D341Med (cell line): Measurements from ENCODE around the gene BMP7.
"Not testable (repeated sequence)": the region's sequence is repeated elsewhere in the genome, so short reads cannot be mapped to it uniquely, and the experiment has no call there.

Source experiments
- DNase-seq: peaks from one replicate; pipeline ENCODE4 v3.0.0; 2012; ENCODE audit warnings: low spot score

Gene BMP7

DNA sequence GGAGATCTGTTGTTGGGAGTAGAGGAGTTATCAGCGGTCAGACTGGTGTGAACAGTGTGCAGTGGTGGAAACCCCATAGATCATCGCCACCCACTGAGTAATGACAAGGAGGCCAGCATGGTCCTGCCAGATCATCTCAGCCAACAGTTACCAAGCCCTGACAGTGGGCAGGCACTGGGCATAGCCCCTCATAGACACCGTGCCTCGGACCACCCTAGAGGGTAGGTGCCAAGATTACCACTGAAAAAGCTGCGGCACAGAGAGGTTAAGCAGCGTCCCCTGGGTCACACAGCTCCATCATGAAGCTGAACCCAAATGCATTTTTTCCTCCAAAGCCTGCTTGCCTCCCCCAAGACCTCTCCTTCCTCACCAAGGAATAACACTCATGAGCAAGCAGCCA lies 21.5 kb upstream of the BMP7 start:
- no peak for DNase-seq

DNA sequence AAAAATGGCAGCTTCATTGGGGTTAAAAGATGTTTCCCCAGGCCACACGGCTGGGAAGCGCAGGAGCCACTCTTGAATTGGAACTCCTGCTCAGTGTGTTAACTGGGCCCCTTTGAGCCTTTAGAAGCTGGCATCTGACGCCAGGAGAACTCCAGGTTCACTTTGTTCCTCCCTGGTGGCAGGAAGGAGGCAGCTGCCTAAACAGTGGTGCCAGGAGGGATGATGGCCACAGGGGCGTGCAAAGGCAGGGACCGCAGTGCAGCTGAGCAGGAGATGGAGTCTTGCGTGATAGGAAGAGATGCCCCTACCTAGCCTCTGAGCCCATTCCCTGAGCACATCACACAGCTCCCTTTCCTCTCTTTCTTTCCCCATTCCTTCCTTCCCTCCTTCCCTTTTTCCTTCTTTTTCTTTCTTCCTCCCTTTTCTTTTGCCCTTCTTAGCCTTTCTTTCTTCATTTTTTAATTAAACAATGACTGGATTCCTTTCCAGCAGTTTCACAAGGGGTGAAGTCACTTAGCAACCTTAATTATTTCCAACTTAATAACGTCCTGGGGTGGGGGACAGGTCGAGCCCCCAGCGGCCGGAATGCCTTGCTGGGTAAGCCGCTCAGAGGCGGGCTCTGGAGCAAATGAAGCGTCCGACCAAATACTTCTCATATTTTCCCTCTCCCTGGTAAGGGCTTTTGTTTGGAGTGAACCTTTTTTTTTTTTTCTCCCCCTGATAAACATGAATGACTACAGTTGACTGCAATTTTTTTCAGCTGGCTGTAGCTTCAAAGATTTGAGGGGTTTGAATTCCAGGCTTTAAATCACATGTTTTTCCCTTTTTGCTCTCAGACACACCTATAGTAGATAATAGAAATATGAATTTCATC lies 20.8 kb upstream of the BMP7 start:
- no peak for DNase-seq

DNA sequence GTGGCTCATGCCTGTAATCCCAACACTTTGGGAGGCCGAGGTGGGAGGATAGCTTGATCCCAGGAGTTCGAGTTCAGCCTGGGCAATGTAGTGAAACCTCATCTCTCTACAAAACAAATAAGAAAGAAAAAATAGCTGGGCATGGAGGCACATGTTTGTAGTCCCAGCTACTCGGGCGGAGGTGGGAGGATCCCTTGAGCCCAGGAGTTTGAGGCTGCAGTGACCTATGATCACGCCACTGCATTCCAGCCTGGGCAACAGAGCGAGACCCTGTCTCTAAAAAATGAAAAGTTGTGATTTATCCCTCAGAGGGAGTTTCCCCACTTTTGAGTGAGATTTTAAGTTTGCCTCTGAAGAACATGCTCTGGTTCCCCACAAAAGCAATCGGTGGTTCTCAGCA lies 17.4 kb upstream of the BMP7 start:
- no peak for DNase-seq

DNA sequence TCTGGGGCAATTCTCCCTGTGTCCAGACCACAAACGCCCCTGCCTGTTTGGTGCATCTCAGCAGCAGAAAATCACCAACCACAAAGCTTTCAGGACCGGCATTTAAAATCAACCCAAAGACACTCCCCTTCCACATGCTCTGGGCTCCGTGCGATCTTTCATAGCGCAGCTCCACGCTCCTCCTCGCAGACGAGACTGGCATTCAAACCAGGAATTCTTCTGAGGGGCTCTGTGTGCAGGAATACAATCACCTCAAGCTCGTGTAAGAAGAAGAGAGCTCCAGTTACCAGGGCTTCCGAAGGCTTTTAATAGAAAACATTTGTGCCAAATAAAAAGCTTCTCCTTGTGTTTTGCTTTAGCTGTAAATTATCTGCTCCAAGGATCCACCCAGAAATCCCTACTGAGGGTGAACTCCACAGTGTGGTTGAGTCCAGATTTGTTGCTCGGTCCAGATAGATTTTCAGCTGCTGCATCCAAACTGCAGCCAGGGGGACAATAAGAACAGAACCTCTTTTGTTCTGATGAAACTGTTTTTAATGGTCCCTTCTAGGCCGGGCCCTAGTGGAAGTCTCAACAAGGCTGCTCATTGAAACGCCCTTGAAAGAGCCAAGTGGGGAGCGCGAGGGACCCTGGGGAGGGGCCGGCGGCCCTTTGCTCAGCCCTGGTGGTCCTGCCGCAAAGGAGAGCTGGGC lies 16.4 kb upstream of the BMP7 start:
- DNase-seq, result no peak

DNA sequence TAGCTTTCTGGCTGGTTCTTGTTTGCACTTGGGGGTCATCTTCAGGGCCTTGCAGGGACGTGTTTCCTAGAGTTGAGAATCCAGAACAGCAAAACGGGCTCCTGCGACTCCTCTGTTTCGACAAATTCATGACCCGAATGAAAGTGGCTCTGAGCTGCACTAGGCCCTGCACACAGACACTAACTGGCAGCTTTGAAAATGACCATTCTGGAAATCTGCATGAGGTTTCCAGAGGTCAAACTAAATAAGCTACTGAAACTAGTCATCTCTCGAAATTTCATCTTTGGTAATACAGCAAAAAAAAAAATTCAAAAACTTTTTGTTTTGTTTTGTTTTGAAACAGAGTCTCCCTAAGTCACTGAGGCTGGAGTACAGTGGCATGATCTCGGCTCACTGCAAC lies 15.5 kb upstream of the BMP7 start:
- DNase-seq, result no peak

DNA sequence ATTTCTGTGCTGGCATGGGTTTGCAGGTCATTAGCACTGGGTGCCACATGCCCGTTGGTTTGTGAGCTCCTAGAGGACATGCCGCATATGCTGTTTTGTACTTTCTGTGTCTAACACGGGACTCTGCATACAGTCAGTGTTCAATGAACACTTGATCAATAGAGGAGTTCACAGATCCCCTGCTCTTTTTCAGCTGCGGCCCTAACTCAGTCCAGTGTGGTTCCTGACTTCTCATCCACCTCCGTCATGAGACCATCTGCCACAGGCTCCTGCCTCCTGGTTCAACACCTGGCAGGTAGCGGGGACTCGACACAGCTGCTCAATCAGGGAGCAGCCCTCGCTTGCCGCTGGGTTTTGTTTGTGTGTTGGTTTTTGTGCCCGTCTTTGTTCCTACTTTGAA lies 13.8 kb upstream of the BMP7 start:
- no peak for DNase-seq

DNA sequence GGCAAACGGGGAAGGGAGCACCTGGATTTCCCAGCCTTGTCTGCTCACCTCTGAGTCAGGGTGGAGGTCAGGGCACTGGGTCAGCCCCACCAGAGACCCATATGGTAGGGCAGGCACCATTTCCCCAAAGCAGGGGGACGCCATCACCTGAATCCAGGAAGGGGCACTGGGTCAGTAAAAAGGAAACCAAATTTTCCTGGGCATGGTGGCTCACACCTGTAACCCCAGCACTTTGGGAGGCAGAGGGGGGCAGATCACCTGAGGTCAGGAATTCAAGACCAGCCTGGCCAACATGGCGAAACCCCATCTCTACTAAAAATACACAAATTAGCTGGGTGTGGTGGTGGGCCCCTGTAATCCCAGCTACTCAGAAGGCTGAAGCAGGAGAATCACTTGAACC lies 13.1 kb upstream of the BMP7 start:
- not testable (repeated sequence) for DNase-seq

DNA sequence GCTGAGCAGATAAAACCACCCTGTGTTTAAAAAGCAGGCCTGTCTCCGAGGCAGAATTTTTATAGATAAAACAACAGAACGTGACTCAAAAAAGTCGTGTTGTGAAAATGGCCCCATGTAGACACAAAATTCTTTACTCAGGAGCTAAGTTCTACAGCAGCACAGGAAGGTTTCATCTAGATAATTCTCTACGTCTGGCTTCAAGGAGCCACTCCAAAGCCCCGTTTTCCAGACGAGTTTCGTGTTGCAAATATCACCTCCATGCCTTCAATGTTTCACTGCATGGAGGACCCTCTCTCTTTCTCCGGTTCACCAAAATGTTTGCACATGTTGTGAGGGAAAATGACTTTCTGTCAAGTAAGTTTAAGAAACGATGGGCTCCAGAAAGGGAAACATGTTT lies 12.0 kb upstream of the BMP7 start:
- DNase-seq, result no peak

DNA sequence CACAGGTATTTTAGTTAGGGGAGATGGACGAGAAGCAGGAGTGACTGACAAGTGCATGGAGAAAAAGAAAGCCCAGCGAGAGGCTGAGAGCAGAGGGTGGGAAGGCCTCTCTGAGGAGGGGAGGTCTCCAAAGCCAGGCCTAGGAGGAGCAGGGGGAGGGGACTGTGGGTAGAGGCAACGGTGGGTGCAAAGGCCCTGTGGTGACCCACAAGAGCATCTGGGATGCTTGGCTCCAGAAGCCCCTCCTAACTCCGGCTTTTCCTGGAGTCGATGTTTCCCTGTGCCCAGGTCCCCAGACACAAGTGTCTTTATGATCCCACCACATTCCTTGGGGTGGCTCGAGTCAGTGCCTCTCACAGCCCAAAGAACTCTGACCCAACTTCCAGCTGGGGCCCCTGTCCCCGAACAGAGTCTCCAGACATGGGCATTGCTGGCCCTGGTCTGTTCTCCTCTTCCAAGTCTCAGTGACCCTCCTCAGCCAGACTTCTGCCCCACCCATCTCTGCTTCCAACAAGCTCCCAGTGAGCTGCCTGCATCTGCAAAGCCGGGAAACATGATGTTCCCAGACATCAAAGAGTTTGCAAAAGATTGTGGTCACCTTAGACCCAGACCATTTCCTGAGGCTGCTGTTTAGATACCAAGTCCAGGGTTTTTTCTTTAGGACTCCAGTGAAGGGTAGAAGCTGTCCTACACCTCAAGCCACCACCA lies 11.1 kb upstream of the BMP7 start:
- no peak for DNase-seq

DNA sequence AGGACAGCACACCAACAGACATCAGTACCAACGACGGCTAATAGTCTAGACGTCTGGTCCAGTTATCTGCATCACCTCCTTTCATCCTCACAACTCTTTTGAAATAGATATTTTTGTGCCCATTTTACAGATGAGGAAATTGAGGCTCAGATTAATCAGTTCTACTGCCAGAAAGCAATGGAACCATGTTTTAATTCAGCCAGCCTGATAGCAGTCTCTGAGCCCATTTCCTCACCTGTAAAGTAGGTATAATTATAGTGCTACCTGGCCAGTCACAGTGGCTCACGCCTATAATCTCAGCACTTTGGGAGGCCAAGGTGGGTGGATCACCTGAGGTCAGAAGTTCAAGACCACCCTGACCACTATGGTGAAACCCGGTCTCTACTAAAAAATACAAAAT lies 9.8 kb upstream of the BMP7 start:
- DNase-seq, result no peak

DNA sequence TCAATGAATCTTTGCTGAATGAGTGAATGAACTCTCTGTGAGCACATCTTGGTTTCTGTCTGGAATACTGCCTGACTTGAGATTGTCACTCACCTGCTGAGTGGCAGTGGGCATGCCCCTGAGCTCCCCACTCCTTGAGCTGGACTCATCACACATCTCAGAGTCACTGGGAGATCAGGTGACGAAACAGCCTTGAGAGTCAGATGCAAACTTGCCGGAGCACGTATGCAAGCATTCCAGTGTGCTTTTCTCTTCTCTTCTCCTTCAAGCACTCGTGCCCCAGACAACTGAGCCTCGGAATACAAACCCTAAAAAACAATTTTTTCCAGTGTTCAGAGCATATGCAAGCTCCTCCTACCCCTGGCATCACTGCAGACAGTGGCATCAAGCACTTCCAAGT lies 9.4 kb upstream of the BMP7 start:
- DNase-seq, result no peak

DNA sequence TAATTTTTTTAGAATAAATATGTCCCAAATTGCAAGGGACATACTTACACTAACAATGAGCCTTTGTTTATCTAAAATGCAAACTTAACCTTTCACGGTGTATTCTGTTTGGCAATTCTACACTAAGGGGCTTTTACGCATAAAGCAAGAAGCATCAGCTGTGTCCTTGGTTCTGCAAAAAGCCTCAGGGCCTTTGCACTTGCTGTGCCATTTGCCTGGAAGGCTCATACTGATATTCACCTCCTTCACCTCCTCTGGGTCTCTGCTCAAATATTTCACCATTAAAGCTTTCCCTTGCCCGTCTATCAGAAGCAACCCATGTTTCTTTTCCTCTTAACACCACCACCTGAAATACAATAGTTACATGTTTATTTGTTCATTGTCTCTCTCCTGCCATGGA lies 8.9 kb upstream of the BMP7 start:
- DNase-seq, result no peak

DNA sequence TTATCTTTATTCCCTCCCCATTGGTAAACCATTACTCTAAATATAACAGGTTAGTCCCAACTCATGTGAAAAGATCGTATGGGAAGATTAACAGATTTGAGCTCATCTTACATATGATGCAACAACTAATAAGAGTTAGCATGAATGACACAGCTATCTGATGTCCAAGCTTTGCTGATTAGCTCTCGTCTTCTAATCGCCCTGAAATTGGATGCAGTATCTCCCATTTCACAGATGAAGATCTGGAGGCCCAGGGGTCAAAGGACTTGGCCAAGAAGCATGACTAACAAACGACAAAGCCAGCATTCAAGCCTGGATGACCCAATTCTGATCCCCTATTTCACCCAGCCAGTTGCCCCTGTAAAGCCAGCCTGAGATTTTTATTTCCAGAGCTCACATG lies 8.4 kb upstream of the BMP7 start:
- no peak for DNase-seq

DNA sequence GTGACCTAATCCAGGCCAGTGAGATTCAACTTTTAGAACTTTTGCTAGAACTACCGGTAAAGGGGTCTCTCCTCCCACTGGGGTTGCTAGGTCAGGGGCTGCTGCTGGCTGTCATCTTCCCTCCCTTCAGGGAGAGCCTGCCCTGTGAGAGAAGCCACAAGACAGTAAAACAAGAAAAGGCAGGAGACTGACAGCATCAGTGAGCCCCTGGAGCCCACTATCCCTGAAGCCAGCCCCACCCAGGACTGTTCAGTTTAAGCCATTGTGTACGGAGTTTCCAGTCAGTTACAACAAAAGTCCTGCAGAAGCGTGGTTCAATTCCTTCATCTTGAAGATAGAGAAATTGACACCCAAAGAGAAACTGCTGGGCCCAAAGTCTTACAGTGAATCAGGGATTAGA lies 7.9 kb upstream of the BMP7 start:
- no peak for DNase-seq

DNA sequence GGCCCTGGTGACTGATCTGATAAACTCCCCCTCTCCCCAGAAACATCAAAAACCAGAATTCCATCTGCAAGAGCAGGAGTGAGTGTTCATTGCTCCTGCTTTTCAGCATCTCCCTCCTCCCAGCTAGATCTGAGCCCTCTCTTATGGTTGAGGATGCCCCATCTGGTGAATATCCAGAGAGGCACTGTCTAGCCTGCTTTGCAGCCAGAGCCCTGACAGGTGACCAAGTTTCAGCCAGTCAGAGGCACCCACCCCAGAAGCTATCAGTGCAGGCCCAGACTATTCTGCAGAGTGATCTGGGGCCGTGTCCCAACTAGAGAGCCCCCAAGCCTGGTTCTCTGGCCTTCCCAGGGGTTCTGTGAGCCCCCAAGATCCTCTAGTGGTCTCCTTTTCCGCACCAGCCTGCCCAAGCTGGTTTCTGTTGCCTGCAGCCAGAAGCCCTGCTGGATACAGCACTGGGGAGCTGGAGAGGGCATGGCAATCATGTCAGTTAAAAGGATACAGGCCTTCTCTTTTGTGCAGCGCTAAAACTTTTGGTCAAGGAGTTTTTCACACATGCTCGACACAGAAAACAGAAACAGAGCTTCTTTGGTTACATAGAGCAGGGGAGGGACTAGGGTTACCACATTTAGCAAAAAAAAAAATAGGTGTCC lies 6.6 kb upstream of the BMP7 start:
- DNase-seq, result no peak

DNA sequence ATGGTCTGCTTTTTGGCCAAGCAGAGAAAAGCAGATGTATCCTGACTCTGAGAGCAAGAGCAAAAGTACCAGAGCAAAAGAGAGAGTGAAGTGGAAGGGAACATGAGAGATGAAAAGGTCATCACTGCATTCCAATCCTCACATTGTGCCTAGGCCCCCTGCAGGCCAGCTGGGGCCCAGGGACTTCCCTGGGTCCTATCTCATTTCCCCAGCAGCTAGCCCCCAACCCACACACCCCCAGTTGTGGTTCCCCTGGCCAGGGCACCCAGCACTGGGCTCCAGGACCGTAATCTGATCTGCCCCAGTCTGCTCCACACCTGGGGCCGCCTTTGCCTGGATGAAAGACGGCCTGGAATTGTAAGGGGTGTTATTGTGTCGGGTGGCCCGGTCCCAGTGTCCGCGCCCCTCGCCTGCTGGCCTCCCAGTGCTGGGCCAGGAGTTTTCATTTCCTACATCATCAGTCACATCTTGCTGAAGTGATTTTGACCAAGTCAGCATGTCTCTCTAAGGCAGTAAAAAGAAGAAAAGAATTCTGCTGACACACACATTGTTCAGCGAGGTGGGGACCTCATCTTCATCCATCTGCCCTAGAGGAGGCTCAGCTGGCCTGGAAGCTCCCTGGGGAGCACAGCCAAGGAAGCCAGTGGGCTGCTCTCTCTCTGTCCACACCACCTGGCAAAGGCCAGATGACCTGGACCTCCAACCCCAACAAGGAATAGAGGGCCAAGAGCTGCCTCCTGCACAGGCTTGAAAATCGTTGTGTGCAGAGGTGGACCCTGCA lies 4.0 kb upstream of the BMP7 start:
- no peak for DNase-seq

DNA sequence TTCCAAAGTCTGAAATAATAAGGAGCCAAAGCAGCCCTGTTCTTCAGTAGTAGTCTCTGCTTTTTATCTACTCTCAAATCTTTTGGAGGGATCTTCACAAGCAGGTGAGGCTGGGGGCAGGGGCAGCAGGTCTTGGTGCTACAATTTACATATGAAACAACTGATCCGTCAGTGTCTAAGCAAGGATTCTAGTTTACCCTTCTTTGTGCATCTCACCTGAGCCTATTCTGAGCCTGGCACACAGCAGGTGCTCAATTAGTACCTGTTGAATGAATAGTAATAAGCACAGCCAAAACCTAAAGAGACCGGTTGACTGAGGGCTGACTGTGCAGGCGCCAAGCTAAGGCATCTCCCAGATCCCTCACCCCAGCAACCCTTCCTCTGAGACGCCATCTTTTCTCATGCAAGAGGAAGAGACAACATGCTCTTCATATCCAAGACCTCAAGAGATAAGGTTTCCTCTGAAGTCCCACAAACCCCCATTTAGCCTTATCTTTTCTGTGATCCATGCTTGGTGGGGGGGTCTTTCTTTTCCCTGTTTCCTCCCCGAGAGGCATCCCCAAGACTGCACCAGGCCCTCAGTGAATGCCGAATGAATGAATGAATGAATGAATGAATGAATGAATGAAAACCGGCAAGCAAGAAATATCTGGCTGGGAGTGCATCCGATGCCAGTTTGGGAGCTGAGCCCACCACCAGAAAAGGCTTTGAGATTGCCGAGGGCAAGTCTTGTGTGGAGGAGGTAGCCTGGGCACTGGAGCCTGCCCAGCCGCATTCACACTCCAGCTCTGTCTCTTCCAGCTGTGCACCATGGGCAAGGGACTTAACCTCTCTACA lies 2.9 kb upstream of the BMP7 start:
- no peak for DNase-seq

DNA sequence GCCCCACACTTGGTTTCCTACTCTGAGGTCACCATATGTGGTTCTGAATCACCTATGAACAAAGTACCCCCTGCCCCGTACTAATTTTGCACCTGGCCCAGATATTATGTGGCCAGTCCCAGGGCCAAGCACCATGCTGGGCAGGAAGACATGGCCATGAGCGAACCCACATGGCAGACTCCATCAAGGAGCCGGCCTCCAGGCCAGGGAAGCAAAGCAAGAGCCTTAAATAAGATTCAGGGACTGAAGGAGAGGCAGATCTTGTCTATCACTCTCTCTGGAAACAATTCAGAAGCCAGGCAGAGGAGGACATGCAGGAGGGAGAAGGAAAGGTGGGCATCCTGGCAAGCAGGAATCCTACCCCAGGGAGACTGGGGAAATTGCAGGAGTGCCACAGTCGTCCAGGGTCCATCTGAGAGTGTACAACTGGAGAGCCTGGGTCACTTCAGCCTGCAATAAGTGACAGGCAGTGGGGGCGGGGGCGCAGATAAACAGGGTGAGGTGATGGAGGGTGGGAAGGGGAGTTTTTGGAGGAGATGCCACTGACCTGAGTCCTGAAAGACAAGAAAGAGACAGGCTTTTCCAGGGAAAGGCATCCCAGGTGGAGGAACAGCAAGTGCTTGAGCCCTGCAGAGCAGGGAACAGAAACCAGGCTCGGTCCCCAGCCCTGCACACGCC lies 2.1 kb upstream of the BMP7 start:
- no peak for DNase-seq

DNA sequence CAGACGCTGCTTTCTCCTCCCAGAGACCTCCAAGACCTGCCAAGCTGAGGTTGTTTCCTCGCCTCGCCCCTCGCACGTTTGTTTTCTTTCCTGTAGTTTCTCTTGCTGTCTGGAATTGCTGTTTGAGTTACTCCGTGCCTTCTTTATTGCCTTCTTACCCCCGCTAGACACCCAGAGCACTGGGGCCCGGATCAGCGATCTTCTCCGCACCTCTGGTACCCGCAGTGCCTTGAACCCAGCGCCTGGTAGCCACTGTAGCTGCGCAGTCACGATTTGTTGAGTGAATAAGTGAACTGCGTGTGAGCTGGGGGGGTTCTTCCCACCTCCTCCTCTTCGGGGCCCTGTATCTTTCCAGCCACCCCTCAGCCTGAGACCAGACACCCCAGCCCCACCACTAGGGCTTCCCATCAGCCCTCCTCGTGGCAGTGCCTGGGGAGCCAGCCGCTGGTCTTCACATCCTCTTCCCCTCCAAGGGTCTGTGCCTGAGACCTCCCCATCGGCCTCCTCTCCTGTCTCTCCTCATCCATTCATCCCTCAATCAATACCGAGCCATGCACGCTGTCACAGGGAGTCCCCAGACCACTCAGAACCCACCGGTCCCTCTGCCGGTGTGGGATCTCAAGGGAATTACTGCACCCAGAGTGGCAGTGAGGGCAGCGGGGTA lies 849 bp upstream of the BMP7 start:
- DNase-seq, result no peak

DNA sequence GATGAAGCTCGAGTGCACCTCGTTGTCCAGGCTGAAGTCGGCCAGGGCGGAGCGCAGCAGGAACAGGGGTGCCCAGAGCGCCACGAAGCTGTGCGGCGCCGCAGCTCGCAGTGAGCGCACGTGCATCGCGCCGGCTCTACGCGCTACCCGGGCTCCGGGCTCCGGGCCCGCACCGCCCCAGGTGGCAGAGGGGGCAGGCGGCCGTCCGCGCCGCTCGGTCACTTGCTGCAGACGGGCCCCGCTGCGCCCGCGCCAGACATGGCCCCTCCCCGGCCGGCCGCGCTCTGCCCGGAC lies 497 bp downstream of the BMP7 start:
- peak; percentile 79 for DNase-seq
